HCT116 (cell line): Measurements from ENCODE around the gene PCBP3. TPM values are rescaled to one million over a fixed set of nuclear protein-coding genes. Genes with fewer than 3 reads are reported as not detected.
A peak's percentile ranks its signal among the peaks of the same experiment; 100 is the strongest.

Source experiments
- ATAC-seq: fragments of 200-7000 bp; cut with Tn5 transposase; 2 replicates; pipeline ENCODE4 v1.9.1; 2020; ENCODE audit warnings: mild to moderate bottlenecking, moderate library complexity
- BruUV-seq: library from RNA; stranded (reverse); fragments of 400-500 nt; replicated peaks from 2 replicates; lab custom pipeline; 2021; lab: Mats Ljungman, UMichigan
- CTCF ChIA-PET: fragments of 300-600 bp; sonication (Branson Sonifier 250); formaldehyde crosslinking; loops from one replicate; lab custom pipeline; 2021; ENCODE audit warnings: antibody characterized with exemption; lab: Charles Lee
- POLR2A ChIA-PET: fragments of 300-600, 350-600 bp; sonication (Branson Sonifier 250); formaldehyde crosslinking; loops from one replicate; lab custom pipeline; 2021; ENCODE audit warnings: antibody characterized with exemption; lab: Charles Lee
- RAD21 ChIA-PET, 2 experiments: fragments of 300-600 bp; sonication (Branson Sonifier 250); formaldehyde crosslinking; loops; one replicate each; lab custom pipeline; 2023; ENCODE audit warnings: low total read pairs in 2 of 2; ENCODE audit not compliant: uncharacterized antibody in 2 of 2, unreplicated experiment in 2 of 2, low non-redundant PET in 1 of 2; lab: Charles Lee
- DNase-seq: peaks from one replicate; pipeline ENCODE4 v3.0.0-alpha.2; 2010; ENCODE audit warnings: low read depth, low spot score
- H2AFZ ChIP-seq: fragments of 200-600 bp; shearing (Covaris generic), sonication (generic); 2 replicates; pipeline ENCODE4 v1.6.1; 2017; ENCODE audit warnings: low read depth, mixed run types, mixed read lengths, antibody characterized with exemption, low read length; ENCODE audit not compliant: poor library complexity, severe bottlenecking
- H3K27ac ChIP-seq: 2 replicates; pipeline ENCODE4 v1.5.1; 2012; ENCODE audit warnings: low read depth, low read length
- H3K27me3 ChIP-seq: fragments of 200-600 bp; sonication (generic); 2 replicates; pipeline ENCODE4 v1.6.1; 2016; ENCODE audit warnings: mixed run types, low read length, mixed read lengths; ENCODE audit not compliant: insufficient read depth
- H3K36me3 ChIP-seq, 2 experiments: fragments of 200-500 bp in 1 of 2; fragments of 200-600 bp in 1 of 2; sonication (Bioruptor generic) in 1 of 2; sonication (generic) in 1 of 2; 2 replicates each; pipeline versions ENCODE4 v1.5.1 to v1.6.1; 2014 to 2016; ENCODE audit warnings: low read length in 2 of 2, inconsistent platforms in 1 of 2, mixed read lengths in 1 of 2, mixed run types in 1 of 2; ENCODE audit not compliant: insufficient read depth in 2 of 2, control insufficient read depth in 1 of 2
- H3K4me1 ChIP-seq, 2 experiments: fragments of 200-600 bp in 1 of 2; sonication (generic) in 1 of 2; 2 replicates each; pipeline versions ENCODE4 v1.5.1 to v1.6.1; 2012 to 2017; ENCODE audit warnings: low read length in 2 of 2, inconsistent platforms in 1 of 2, mild to moderate bottlenecking in 1 of 2, mixed read lengths in 1 of 2, mixed run types in 1 of 2, moderate library complexity in 1 of 2; ENCODE audit not compliant: insufficient read depth in 2 of 2, control insufficient read depth in 1 of 2
- H3K4me2 ChIP-seq: fragments of 200-600 bp; sonication (generic); 2 replicates; pipeline ENCODE4 v1.6.1; 2017; ENCODE audit warnings: mixed run types, low read length, mixed read lengths
- H3K4me3 ChIP-seq, 2 experiments: fragments of 200-600 bp in 1 of 2; sonication (generic) in 1 of 2; replicated peaks in 1 of 2; 2 replicates each; pipeline ENCODE4 v1.5.1; 2011 to 2016; ENCODE audit warnings: low read length in 2 of 2, control low read depth in 1 of 2, low read depth in 1 of 2, mild to moderate bottlenecking in 1 of 2, mixed read lengths in 1 of 2, mixed run types in 1 of 2
- H3K79me2 ChIP-seq: fragments of 200-600 bp; sonication (generic); 2 replicates; pipeline ENCODE4 v1.6.1; 2017; ENCODE audit warnings: mild to moderate bottlenecking, mixed run types, low read length, moderate library complexity, mixed read lengths; ENCODE audit not compliant: insufficient read depth
- H3K9ac ChIP-seq: fragments of 200-600 bp; sonication (generic); 2 replicates; pipeline ENCODE4 v1.6.1; 2016; ENCODE audit warnings: low read length, mixed read lengths
- H3K9me2 ChIP-seq: fragments of 200-600 bp; sonication (generic), shearing (Covaris generic); 2 replicates; pipeline ENCODE4 v1.6.1; 2017; ENCODE audit warnings: mixed run types, mild to moderate bottlenecking, moderate library complexity; ENCODE audit not compliant: insufficient read depth
- H3K9me3 ChIP-seq, 2 experiments: fragments of 200-500 bp in 1 of 2; fragments of 200-600 bp in 1 of 2; sonication (Bioruptor generic) in 1 of 2; sonication (generic) in 1 of 2; 2 replicates each; pipeline ENCODE4 v1.6.1; 2014 to 2017; ENCODE audit warnings: low read length in 2 of 2, mixed read lengths in 2 of 2, inconsistent platforms in 1 of 2, low read depth in 1 of 2, mild to moderate bottlenecking in 1 of 2, mixed run types in 1 of 2, moderate library complexity in 1 of 2; ENCODE audit not compliant: control insufficient read depth in 1 of 2, insufficient read depth in 1 of 2
- H4K20me1 ChIP-seq: fragments of 200-600 bp; sonication (generic), shearing (Covaris generic); 2 replicates; pipeline ENCODE4 v1.6.1; 2017; ENCODE audit warnings: mixed run types, mild to moderate bottlenecking, moderate library complexity; ENCODE audit not compliant: insufficient read depth
- CBX3 ChIP-seq: IDR thresholded peaks from 2 replicates; pipeline ENCODE4 v1.6.1; 2012; ENCODE audit warnings: low read depth
- EGR1 ChIP-seq: IDR thresholded peaks from 2 replicates; pipeline ENCODE4 v1.6.1; 2012; ENCODE audit warnings: low read depth
- ELF1 ChIP-seq: IDR thresholded peaks from 2 replicates; pipeline ENCODE4 v1.6.1; 2012; ENCODE audit warnings: low read depth, borderline replicate concordance
- EZH2 ChIP-seq: fragments of 200-600 bp; sonication (generic); IDR thresholded peaks from 2 replicates; pipeline ENCODE4 v1.6.1; 2017; ENCODE audit warnings: antibody characterized with exemption, mixed run types
- JUND ChIP-seq: IDR thresholded peaks from 2 replicates; pipeline ENCODE4 v1.6.1; 2012
- POLR2AphosphoS5 ChIP-seq: IDR thresholded peaks from 2 replicates; pipeline ENCODE4 v1.6.1; 2011; ENCODE audit warnings: mild to moderate bottlenecking, low read depth, low read length, moderate library complexity
- RAD21 ChIP-seq: IDR thresholded peaks from 2 replicates; pipeline ENCODE4 v1.6.1; 2012; ENCODE audit warnings: low read depth, mild to moderate bottlenecking
- SIN3A ChIP-seq: IDR thresholded peaks from 2 replicates; pipeline ENCODE4 v1.6.1; 2012; ENCODE audit warnings: low read depth
- SRF ChIP-seq: IDR thresholded peaks from 2 replicates; pipeline ENCODE4 v1.6.1; 2012; ENCODE audit warnings: low read depth
- TCF7L2 ChIP-seq: IDR thresholded peaks from 2 replicates; pipeline ENCODE4 v1.7.0; 2011; ENCODE audit warnings: borderline replicate concordance, inconsistent platforms; ENCODE audit not compliant: insufficient read depth, insufficient read length; ENCODE audit errors: extremely low read depth
- YY1 ChIP-seq: IDR thresholded peaks from 2 replicates; pipeline ENCODE4 v1.6.1; 2011; ENCODE audit warnings: low read length, low read depth, moderate library complexity, mild to moderate bottlenecking; ENCODE audit not compliant: insufficient replicate concordance; ENCODE audit errors: extremely low read depth
- ZNF274 ChIP-seq: fragments of 200-500 bp; sonication (Bioruptor generic); IDR thresholded peaks from 2 replicates; pipeline ENCODE4 v1.6.1; 2014; ENCODE audit warnings: mild to moderate bottlenecking, low read depth, low read length, inconsistent platforms
- intact Hi-C: fragments of 100-400 bp; cut with micrococcal nuclease; formaldehyde crosslinking; loops from 2 replicates; pipeline ENCODE4 v1.10.0; 2022
- total RNA-seq: library from RNA; stranded (reverse); gene quantifications from one replicate; pipeline ENCODE4 v1.2.1, GENCODE V29; 2021; ENCODE audit not compliant: unreplicated experiment
- TF ChIP-seq, protein P1 (sequence below): IDR thresholded peaks from 2 replicates; pipeline ENCODE4 v1.6.1; 2012; ENCODE audit warnings: low read depth
- TF ChIP-seq, protein P2 (sequence below): IDR thresholded peaks from 2 replicates; pipeline ENCODE4 v1.6.1; 2012
- TF ChIP-seq, protein P3 (sequence below): IDR thresholded peaks from 2 replicates; pipeline ENCODE4 v1.6.1; 2012
- TF ChIP-seq, protein P4 (sequence below), 3 experiments: fragments of 200-600 bp in 1 of 3; sonication (generic) in 1 of 3; IDR thresholded peaks in 2 of 3; conservative IDR thresholded peaks in 1 of 3; 2 replicates each; pipeline ENCODE4 v1.5.1; 2012 to 2017; ENCODE audit warnings: low read depth in 2 of 3, low read length in 2 of 3, antibody characterized with exemption in 1 of 3, borderline replicate concordance in 1 of 3, control low read depth in 1 of 3, mild to moderate bottlenecking in 1 of 3, mixed read lengths in 1 of 3, mixed run types in 1 of 3, moderate library complexity in 1 of 3; ENCODE audit not compliant: insufficient read depth in 1 of 3

Gene PCBP3
- total RNA-seq, 1 experiment from 2014 or later: 3.1 TPM

DNA sequence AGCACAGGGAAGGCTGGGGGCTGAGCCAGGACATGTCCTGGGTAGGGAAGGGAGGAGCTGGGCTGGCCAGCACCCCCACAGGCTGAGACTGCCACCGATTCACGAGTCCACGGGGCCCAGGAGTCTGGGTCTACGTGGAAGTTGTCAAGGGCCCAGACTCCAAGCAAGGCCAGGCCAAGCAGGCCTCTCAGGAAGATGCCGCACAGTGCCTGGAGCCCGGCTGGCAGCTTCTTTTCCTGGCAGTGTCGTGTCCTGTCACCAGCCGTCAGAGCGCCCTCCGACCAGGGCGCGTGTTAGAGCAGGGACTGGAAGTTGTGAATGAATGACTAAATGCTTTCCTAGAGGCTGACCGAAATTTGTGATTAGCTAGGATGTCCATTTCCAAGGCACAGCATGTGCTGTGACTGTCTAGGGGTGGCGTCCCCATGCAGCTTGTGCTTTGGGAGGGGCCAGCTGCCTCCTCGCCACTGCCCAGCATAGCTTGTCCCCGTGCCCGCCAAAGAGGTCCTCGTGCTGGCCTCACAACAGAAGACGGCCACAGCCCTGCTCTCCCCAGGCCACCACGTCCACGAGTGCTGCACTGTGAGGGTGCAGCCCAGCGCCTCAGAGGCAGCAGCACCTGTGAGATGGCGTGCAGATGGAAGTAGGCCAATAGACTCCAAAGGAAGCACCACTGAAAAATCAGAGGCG is 190.6 kb downstream of the PCBP3 start (continued):
- TF ChIP-seq, protein P1, sequence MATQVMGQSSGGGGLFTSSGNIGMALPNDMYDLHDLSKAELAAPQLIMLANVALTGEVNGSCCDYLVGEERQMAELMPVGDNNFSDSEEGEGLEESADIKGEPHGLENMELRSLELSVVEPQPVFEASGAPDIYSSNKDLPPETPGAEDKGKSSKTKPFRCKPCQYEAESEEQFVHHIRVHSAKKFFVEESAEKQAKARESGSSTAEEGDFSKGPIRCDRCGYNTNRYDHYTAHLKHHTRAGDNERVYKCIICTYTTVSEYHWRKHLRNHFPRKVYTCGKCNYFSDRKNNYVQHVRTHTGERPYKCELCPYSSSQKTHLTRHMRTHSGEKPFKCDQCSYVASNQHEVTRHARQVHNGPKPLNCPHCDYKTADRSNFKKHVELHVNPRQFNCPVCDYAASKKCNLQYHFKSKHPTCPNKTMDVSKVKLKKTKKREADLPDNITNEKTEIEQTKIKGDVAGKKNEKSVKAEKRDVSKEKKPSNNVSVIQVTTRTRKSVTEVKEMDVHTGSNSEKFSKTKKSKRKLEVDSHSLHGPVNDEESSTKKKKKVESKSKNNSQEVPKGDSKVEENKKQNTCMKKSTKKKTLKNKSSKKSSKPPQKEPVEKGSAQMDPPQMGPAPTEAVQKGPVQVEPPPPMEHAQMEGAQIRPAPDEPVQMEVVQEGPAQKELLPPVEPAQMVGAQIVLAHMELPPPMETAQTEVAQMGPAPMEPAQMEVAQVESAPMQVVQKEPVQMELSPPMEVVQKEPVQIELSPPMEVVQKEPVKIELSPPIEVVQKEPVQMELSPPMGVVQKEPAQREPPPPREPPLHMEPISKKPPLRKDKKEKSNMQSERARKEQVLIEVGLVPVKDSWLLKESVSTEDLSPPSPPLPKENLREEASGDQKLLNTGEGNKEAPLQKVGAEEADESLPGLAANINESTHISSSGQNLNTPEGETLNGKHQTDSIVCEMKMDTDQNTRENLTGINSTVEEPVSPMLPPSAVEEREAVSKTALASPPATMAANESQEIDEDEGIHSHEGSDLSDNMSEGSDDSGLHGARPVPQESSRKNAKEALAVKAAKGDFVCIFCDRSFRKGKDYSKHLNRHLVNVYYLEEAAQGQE: no peak
- TF ChIP-seq JUND (no peak), SIN3A (no peak), CBX3 (no peak), SRF (no peak)
- TF ChIP-seq, protein P2, sequence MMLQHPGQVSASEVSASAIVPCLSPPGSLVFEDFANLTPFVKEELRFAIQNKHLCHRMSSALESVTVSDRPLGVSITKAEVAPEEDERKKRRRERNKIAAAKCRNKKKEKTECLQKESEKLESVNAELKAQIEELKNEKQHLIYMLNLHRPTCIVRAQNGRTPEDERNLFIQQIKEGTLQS: no peak

DNA sequence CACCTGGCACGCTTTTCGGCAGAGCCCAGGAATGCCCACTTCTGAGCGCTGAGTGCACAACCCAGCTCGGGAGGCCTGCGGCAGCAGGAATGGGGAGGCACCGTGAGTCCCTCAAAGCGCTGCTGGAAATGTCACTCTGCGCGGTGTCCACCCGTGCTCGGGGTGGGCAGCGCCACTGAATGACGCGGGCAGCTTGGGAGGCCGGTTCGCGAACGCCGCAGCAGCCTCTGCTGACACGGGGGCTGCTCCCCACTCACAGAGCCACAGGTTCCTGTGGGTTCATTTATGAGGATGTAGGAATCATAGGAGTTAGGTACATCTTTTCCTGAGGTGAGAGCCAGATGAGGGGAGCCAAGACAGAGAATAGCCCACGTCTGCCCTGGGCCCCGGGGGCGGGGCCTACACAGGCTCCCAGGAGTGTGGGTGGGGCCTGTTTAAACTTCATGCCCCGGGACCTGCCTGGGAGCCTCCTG is 191.3 kb downstream of the PCBP3 start:
- intact Hi-C loops: no loop called here
- Histone ChIP-seq H3K9me3 (no peaks in the 10 kb centered on the region), H3K4me3 (no peak overlapping the region), H3K27ac (no peak overlapping the region), H3K4me1 (no peaks in the 10 kb centered on the region; a peak in 1 of 4 replicates), H3K9ac (no peak overlapping the region), H3K79me2 (no peaks in the 10 kb centered on the region), H2AFZ (no peak overlapping the region), H3K9me2 (no peaks in the 10 kb centered on the region), H3K4me2 (no peak overlapping the region), H3K27me3 (no peaks in the 10 kb centered on the region), H3K36me3 (no peaks in the 10 kb centered on the region), H4K20me1 (no peaks in the 10 kb centered on the region)
- ChIA-PET RAD21 (no interaction called here), POLR2A (no interaction called here), CTCF (no interaction called here)
- DNase-seq (no peak), ATAC-seq (peak; percentile 40; the same call in 1 of the 2 replicates)
- no TSS peak for BruUV-seq
- no peak for TF ChIP-seq EZH2
- TF ChIP-seq JUND: no peak
- TF ChIP-seq TCF7L2: no peak
- no peak for TF ChIP-seq EGR1
- no peak for TF ChIP-seq POLR2AphosphoS5
- TF ChIP-seq, protein P3, sequence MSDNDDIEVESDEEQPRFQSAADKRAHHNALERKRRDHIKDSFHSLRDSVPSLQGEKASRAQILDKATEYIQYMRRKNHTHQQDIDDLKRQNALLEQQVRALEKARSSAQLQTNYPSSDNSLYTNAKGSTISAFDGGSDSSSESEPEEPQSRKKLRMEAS: no peak
- TF ChIP-seq SIN3A: no peak
- no peak for TF ChIP-seq ZNF274
- TF ChIP-seq ELF1: no peak
- no peak for TF ChIP-seq YY1
- TF ChIP-seq SRF: no peak
- TF ChIP-seq, protein P4, sequence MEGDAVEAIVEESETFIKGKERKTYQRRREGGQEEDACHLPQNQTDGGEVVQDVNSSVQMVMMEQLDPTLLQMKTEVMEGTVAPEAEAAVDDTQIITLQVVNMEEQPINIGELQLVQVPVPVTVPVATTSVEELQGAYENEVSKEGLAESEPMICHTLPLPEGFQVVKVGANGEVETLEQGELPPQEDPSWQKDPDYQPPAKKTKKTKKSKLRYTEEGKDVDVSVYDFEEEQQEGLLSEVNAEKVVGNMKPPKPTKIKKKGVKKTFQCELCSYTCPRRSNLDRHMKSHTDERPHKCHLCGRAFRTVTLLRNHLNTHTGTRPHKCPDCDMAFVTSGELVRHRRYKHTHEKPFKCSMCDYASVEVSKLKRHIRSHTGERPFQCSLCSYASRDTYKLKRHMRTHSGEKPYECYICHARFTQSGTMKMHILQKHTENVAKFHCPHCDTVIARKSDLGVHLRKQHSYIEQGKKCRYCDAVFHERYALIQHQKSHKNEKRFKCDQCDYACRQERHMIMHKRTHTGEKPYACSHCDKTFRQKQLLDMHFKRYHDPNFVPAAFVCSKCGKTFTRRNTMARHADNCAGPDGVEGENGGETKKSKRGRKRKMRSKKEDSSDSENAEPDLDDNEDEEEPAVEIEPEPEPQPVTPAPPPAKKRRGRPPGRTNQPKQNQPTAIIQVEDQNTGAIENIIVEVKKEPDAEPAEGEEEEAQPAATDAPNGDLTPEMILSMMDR (IDR thresholded peaks at IDR 0.05 in 2 of 3, conservative IDR thresholded peaks at IDR 0.05 in 1 of 3; ENCODE audit: borderline replicate concordance in 1 of 3, insufficient read depth in 1 of 3, low read depth in 2 of 3, low read length in 2 of 3): no peak
- TF ChIP-seq RAD21: no peak
